Neural progenitor cell (in vitro differentiated cells): Measurements from ENCODE around the gene AP1B1. TPM values are rescaled to one million over a fixed set of nuclear protein-coding genes. Genes with fewer than 3 reads are reported as not detected.

Experiments used
- DNase-seq: peaks from one replicate; pipeline ENCODE4 v3.0.0-alpha.2; 2016; ENCODE audit warnings: low spot score
- H2AFZ ChIP-seq: fragments of 200-600 bp; sonication (generic); replicated peaks from 2 replicates; pipeline ENCODE4 v1.6.1; 2016; ENCODE audit warnings: antibody characterized with exemption
- H3F3A ChIP-seq: fragments of 200-600 bp; sonication (generic); 2 replicates; pipeline ENCODE4 v1.6.1; 2016; ENCODE audit warnings: antibody characterized with exemption, low read depth
- H3K27ac ChIP-seq: fragments of 200-600 bp; sonication (generic); 2 replicates; pipeline ENCODE4 v1.5.1; 2016; ENCODE audit warnings: mild to moderate bottlenecking
- H3K27me3 ChIP-seq: fragments of 200-600 bp; sonication (generic); 2 replicates; pipeline ENCODE4 v1.6.1; 2016; ENCODE audit warnings: mild to moderate bottlenecking, moderate library complexity
- H3K36me3 ChIP-seq: fragments of 200-600 bp; sonication (generic); 2 replicates; pipeline ENCODE4 v1.5.1; 2016
- H3K4me1 ChIP-seq: fragments of 200-600 bp; sonication (generic); 2 replicates; pipeline ENCODE4 v1.6.1; 2016; ENCODE audit warnings: mixed run types
- H3K4me2 ChIP-seq: fragments of 200-600 bp; sonication (generic); 2 replicates; pipeline ENCODE4 v1.6.1; 2016
- H3K4me3 ChIP-seq: fragments of 200-600 bp; sonication (generic); 2 replicates; pipeline ENCODE4 v1.5.1; 2016
- H3K79me2 ChIP-seq: fragments of 200-600 bp; sonication (generic); 2 replicates; pipeline ENCODE4 v1.6.1; 2016; ENCODE audit warnings: low read depth
- H3K9ac ChIP-seq: fragments of 200-600 bp; sonication (generic); 2 replicates; pipeline ENCODE4 v1.6.1; 2016
- H3K9me3 ChIP-seq: fragments of 200-600 bp; sonication (generic); 2 replicates; pipeline ENCODE4 v1.5.1; 2016; ENCODE audit warnings: low read depth
- H4K20me1 ChIP-seq: fragments of 200-600 bp; sonication (generic); 2 replicates; pipeline ENCODE4 v1.6.1; 2016; ENCODE audit warnings: low read depth
- H3K27ac Mint-ChIP-seq: 3 replicates; pipeline ENCODE4 v1.8.0; 2021; ENCODE audit warnings: mixed read lengths
- H3K27me3 Mint-ChIP-seq: 2 replicates; pipeline ENCODE4 v1.8.0; 2022; ENCODE audit warnings: low read depth, mild to moderate bottlenecking, inconsistent platforms, moderate library complexity, mixed read lengths; ENCODE audit not compliant: insufficient read depth
- H3K36me3 Mint-ChIP-seq: 3 replicates; pipeline ENCODE4 v1.8.0; 2021; ENCODE audit warnings: mixed read lengths
- H3K4me1 Mint-ChIP-seq: 3 replicates; pipeline ENCODE4 v1.8.0; 2021; ENCODE audit warnings: mixed read lengths
- H3K4me3 Mint-ChIP-seq: 3 replicates; pipeline ENCODE4 v1.8.0; 2021; ENCODE audit warnings: mild to moderate bottlenecking, moderate library complexity, mixed read lengths
- H3K9me3 Mint-ChIP-seq: 3 replicates; pipeline ENCODE4 v1.8.0; 2020; ENCODE audit warnings: mixed read lengths
- EZH2 ChIP-seq: fragments of 200-600 bp; sonication (generic); IDR thresholded peaks from 2 replicates; pipeline ENCODE4 v1.6.1; 2017; ENCODE audit warnings: antibody characterized with exemption, mild to moderate bottlenecking, moderate library complexity
- EZH2phosphoT487 ChIP-seq: fragments of 200-600 bp; sonication (generic); IDR thresholded peaks from 2 replicates; pipeline ENCODE4 v1.6.1; 2017; ENCODE audit warnings: antibody characterized with exemption
- total RNA-seq: library from RNA; depleted of rRNA; stranded (reverse); fragments of >200 nt; gene quantifications from 2 replicates; pipeline ENCODE4 v1.2.3, GENCODE V29; 2015; ENCODE audit warnings: low replicate concordance
- TF ChIP-seq, protein P1 (sequence below): fragments of 200-600 bp; sonication (generic); IDR thresholded peaks from 2 replicates; pipeline ENCODE4 v1.5.1; 2017; ENCODE audit warnings: antibody characterized with exemption, mild to moderate bottlenecking

AP1B1 gene
- total RNA-seq, 1 donor from 2014 or later = 34.7 TPM

DNA sequence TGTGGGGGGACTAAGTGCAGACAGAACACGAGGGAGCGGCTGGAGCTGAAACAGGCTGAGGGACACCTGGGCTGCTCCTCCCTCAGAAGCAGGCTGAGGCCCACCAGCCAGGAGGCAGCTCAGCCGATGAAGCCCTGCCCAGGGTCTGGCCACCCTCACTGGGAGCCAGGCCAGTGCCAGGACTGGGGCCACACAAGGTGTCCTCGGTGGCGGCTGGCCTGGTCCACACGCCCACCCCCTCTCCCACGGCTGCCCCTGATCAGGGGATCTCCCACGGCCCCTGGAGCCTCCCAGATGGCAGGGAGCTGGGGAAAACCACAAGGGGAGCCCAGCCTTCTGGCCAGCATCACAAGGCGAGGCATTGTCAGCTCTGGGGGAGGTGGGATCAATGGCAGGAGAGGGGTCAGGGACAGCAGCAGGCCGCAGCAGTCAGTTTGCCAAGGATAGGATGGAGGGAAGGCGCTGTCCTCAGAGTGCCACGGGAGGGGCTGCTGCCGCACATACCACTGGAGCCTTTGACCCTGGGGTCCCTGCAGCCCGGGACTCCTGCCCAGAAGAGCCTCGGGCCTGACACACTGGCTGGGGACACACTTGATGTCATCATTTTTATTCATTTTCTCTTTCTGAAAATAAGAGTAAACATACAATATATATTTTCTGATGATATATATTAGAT, 61.1 kb downstream of the AP1B1 start:
- no peaks in the 10 kb centered on the region for H3K4me1 ChIP-seq
- H3K9me3 ChIP-seq = no peaks in the 10 kb centered on the region
- no peak overlapping the region for H3K4me2 ChIP-seq
- H3F3A ChIP-seq = peaks cover 3% of the 10 kb centered on the region
- H4K20me1 ChIP-seq = no peaks in the 10 kb centered on the region
- no peak for DNase-seq
- TF ChIP-seq EZH2 (no peak), EZH2phosphoT487 (no peak)
- TF ChIP-seq, protein P1, sequence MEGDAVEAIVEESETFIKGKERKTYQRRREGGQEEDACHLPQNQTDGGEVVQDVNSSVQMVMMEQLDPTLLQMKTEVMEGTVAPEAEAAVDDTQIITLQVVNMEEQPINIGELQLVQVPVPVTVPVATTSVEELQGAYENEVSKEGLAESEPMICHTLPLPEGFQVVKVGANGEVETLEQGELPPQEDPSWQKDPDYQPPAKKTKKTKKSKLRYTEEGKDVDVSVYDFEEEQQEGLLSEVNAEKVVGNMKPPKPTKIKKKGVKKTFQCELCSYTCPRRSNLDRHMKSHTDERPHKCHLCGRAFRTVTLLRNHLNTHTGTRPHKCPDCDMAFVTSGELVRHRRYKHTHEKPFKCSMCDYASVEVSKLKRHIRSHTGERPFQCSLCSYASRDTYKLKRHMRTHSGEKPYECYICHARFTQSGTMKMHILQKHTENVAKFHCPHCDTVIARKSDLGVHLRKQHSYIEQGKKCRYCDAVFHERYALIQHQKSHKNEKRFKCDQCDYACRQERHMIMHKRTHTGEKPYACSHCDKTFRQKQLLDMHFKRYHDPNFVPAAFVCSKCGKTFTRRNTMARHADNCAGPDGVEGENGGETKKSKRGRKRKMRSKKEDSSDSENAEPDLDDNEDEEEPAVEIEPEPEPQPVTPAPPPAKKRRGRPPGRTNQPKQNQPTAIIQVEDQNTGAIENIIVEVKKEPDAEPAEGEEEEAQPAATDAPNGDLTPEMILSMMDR = no peak
- H3K27ac Mint-ChIP-seq = no peak overlapping the region
- H3K27me3 ChIP-seq = no peaks in the 10 kb centered on the region
- H3K36me3 ChIP-seq = no peaks in the 10 kb centered on the region
- H2AFZ ChIP-seq = no peak overlapping the region
- no peaks in the 10 kb centered on the region for H3K79me2 ChIP-seq
- H3K9me3 Mint-ChIP-seq = no peaks in the 10 kb centered on the region
- H3K27me3 Mint-ChIP-seq = no peaks in the 10 kb centered on the region
- peaks cover 2% of the 10 kb centered on the region for H3K4me1 Mint-ChIP-seq
- H3K9ac ChIP-seq = no peak overlapping the region
- H3K4me3 Mint-ChIP-seq = no peak overlapping the region
- no peak overlapping the region for H3K4me3 ChIP-seq
- no peak overlapping the region for H3K27ac ChIP-seq
- H3K36me3 Mint-ChIP-seq = peaks cover 6% of the 10 kb centered on the region

DNA sequence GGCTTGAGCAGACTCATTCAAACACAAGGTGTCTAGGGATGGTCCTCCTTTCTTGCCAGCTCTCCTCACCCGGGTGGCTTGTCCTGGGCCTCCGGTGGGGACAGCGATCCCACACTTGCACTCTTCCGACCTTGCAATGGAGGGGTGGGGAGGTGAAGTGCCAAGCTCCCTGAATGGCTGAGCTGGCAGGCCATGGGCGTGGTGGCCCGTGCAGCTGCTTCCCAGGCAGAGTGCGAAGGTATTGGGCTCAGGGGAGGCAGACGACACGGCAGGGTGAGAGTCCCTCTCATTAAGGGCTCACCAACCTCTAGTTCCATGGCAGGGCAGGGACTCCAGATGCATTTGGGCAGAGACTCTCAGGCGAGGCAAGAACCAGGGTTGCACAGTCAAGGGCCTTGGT, 61.9 kb downstream of the AP1B1 start:
- Histone ChIP-seq H3K9me3 (no peaks in the 10 kb centered on the region), H3K4me1 (no peaks in the 10 kb centered on the region), H3F3A (peaks cover 3% of the 10 kb centered on the region), H3K4me3 (no peak overlapping the region), H3K79me2 (no peaks in the 10 kb centered on the region), H3K36me3 (no peaks in the 10 kb centered on the region), H3K27ac (no peak overlapping the region), H3K4me2 (no peak overlapping the region), H4K20me1 (no peaks in the 10 kb centered on the region), H3K9ac (no peak overlapping the region), H2AFZ (no peak overlapping the region), H3K27me3 (no peaks in the 10 kb centered on the region)
- Mint-ChIP-seq H3K36me3 (peaks cover 7% of the 10 kb centered on the region), H3K4me3 (no peak overlapping the region), H3K4me1 (peaks cover 2% of the 10 kb centered on the region), H3K27ac (no peak overlapping the region), H3K27me3 (no peaks in the 10 kb centered on the region), H3K9me3 (no peaks in the 10 kb centered on the region)
- DNase-seq = no peak
- TF ChIP-seq EZH2phosphoT487 = no peak
- TF ChIP-seq EZH2 = no peak
- TF ChIP-seq, protein P1 = no peak

DNA sequence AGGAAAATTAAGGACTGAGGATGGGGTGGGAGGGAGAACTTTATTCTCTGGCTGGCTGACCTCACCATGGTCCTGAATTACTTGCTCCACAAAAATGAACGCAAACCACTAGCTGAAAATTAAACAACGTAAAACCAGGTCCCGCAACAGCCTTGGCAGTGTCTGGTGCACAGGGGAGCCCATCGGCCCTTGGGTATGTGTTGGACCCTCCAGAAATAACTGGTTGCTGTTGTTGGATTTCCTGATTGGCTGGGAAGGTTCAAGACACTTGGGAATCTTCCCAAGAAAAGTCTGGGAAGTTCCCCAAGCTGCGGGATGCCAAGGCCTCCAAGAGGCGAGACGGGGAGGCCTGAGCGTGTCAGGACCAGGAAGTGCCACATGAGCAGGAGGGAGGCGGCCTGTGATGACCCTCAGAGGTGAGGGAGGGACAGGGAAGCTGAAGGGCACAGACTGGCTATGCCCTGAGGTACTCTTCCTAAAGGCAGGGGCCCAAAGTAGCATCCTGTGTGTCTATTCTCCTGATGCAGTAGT, 62.5 kb downstream of the AP1B1 start:
- Histone ChIP-seq H3K9ac (no peak overlapping the region), H3K27me3 (no peaks in the 10 kb centered on the region), H3K4me3 (no peak overlapping the region), H3K79me2 (no peaks in the 10 kb centered on the region), H3K4me1 (no peaks in the 10 kb centered on the region), H3F3A (peaks cover 3% of the 10 kb centered on the region), H2AFZ (no peak overlapping the region), H3K27ac (no peak overlapping the region), H3K9me3 (no peaks in the 10 kb centered on the region), H4K20me1 (no peaks in the 10 kb centered on the region), H3K4me2 (no peak overlapping the region), H3K36me3 (no peaks in the 10 kb centered on the region)
- TF ChIP-seq, protein P1 = no peak
- TF ChIP-seq EZH2 (no peak), EZH2phosphoT487 (no peak)
- Mint-ChIP-seq H3K4me1 (peaks cover under 1% of the 10 kb centered on the region), H3K36me3 (peaks cover 7% of the 10 kb centered on the region), H3K27me3 (no peaks in the 10 kb centered on the region), H3K4me3 (no peak overlapping the region), H3K27ac (no peak overlapping the region), H3K9me3 (no peaks in the 10 kb centered on the region)
- no peak for DNase-seq
